ENCODE measurements around the gene CSPG4.
"Not testable (repeated sequence)": the region's sequence is repeated elsewhere in the genome, so short reads cannot be mapped to it uniquely, and the experiment has no call there.

- TF ChIP-seq CTCF, POLR2A (IDR thresholded peaks at IDR 0.05): not testable (repeated sequence)
These were observed 2.7 kb upstream of the CSPG4 start for GRCh38 chr15:75715312-75715832.
